Measurements from ENCODE around the gene LAMA5.

- TF ChIP-seq, protein P1, sequence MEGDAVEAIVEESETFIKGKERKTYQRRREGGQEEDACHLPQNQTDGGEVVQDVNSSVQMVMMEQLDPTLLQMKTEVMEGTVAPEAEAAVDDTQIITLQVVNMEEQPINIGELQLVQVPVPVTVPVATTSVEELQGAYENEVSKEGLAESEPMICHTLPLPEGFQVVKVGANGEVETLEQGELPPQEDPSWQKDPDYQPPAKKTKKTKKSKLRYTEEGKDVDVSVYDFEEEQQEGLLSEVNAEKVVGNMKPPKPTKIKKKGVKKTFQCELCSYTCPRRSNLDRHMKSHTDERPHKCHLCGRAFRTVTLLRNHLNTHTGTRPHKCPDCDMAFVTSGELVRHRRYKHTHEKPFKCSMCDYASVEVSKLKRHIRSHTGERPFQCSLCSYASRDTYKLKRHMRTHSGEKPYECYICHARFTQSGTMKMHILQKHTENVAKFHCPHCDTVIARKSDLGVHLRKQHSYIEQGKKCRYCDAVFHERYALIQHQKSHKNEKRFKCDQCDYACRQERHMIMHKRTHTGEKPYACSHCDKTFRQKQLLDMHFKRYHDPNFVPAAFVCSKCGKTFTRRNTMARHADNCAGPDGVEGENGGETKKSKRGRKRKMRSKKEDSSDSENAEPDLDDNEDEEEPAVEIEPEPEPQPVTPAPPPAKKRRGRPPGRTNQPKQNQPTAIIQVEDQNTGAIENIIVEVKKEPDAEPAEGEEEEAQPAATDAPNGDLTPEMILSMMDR (IDR thresholded peaks at IDR 0.05): no peak
- no peak for TF ChIP-seq POLR2A (IDR thresholded peaks at IDR 0.05)
Observed at GRCh38 chr20:62297449-62298227, 69.5 kb downstream of the LAMA5 start.

Measured in thyroid gland (tissue), 4 donors.